Panc1 (cell line): ENCODE data around the gene PGA4. TPM values are rescaled to one million over a fixed set of nuclear protein-coding genes. Genes with fewer than 3 reads are reported as not detected.
"Not testable (repeated sequence)": the region's sequence is repeated elsewhere in the genome, so short reads cannot be mapped to it uniquely, and the experiment has no call there.

Source experiments
- ATAC-seq: fragments of 200-7000 bp; cut with Tn5 transposase; 2 replicates; pipeline ENCODE4 v1.9.1; 2020; ENCODE audit warnings: mild to moderate bottlenecking, moderate library complexity
- BruUV-seq: library from RNA; stranded (reverse); fragments of 400-500 nt; replicated peaks from 2 replicates; lab custom pipeline; 2021; lab: Mats Ljungman, UMichigan
- CTCF ChIA-PET: fragments of 300-600 bp; sonication (Branson Sonifier 250); formaldehyde crosslinking; loops from one replicate; lab custom pipeline; 2022; ENCODE audit warnings: antibody characterized with exemption; lab: Charles Lee
- POLR2A ChIA-PET: fragments of 300-600 bp; sonication (Branson Sonifier 250); formaldehyde crosslinking; loops from one replicate; lab custom pipeline; 2022; ENCODE audit warnings: antibody characterized with exemption; lab: Charles Lee
- DNase-seq: peaks from one replicate; pipeline ENCODE4 v3.0.0-alpha.2; 2010; ENCODE audit warnings: low read depth, low spot score
- H3K27ac ChIP-seq: 2 replicates; pipeline ENCODE4 v1.5.1; 2011; ENCODE audit warnings: mild to moderate bottlenecking, low read length, inconsistent platforms
- H3K27me3 ChIP-seq: fragments of 200-500 bp; sonication (Bioruptor generic); 2 replicates; pipeline ENCODE4 v1.6.0; 2014; ENCODE audit warnings: low read length, inconsistent platforms; ENCODE audit not compliant: control insufficient read depth, insufficient read depth
- H3K36me3 ChIP-seq: fragments of 200-500 bp; sonication (Bioruptor generic); 2 replicates; pipeline ENCODE4 v1.5.1; 2014; ENCODE audit warnings: inconsistent platforms, mild to moderate bottlenecking, low read length, moderate library complexity; ENCODE audit not compliant: control insufficient read depth, insufficient read depth
- H3K4me1 ChIP-seq: 2 replicates; pipeline ENCODE4 v1.5.1; 2011; ENCODE audit warnings: inconsistent platforms, mild to moderate bottlenecking, low read length, moderate library complexity; ENCODE audit not compliant: control insufficient read depth, insufficient read depth
- H3K4me3 ChIP-seq, 2 experiments: 2 replicates each; pipeline ENCODE4 v1.5.1; 2011 to 2012; ENCODE audit warnings: low read depth in 2 of 2, low read length in 2 of 2, mild to moderate bottlenecking in 2 of 2, inconsistent platforms in 1 of 2, moderate library complexity in 1 of 2
- H3K9me3 ChIP-seq: fragments of 200-500 bp; sonication (Bioruptor generic); 2 replicates; pipeline ENCODE4 v1.5.1; 2014; ENCODE audit warnings: low read depth, mild to moderate bottlenecking, inconsistent platforms, low read length, moderate library complexity; ENCODE audit not compliant: control insufficient read depth, insufficient read depth
- in situ Hi-C: cut with HindIII; loops from 2 replicates; pipeline ENCODE4 v1.10.0; 2016; ENCODE audit warnings: low sequenced_read_pairs, low pct_unique_long_range_greater_than_20kb
- intact Hi-C: fragments of 100-400 bp; cut with micrococcal nuclease; formaldehyde crosslinking; loops from one replicate; pipeline ENCODE4 v1.10.0; 2022; ENCODE audit not compliant: unreplicated experiment
- total RNA-seq: library from RNA; stranded (reverse); gene quantifications from one replicate; pipeline ENCODE4 v1.2.1, GENCODE V29; 2021; ENCODE audit not compliant: unreplicated experiment

The PGA4 gene
- total RNA-seq, 1 experiment from 2014 or later, result not detected

- in situ Hi-C loops, H3K4me1 ChIP-seq, CTCF ChIA-PET, POLR2A ChIA-PET, H3K36me3 ChIP-seq, intact Hi-C loops, BruUV-seq, H3K27ac ChIP-seq, ATAC-seq, H3K27me3 ChIP-seq, DNase-seq, H3K9me3 ChIP-seq, H3K4me3 ChIP-seq: not testable (repeated sequence)
Observed at GRCh38 chr11:61218306-61218705, 3.8 kb upstream of the PGA4 start.

- ATAC-seq, BruUV-seq, intact Hi-C loops, H3K27me3 ChIP-seq, H3K4me3 ChIP-seq, DNase-seq, in situ Hi-C loops, H3K36me3 ChIP-seq, H3K27ac ChIP-seq, H3K4me1 ChIP-seq, POLR2A ChIA-PET, CTCF ChIA-PET, H3K9me3 ChIP-seq: not testable (repeated sequence)
Observed at GRCh38 chr11:61219016-61219415, 3.1 kb upstream of the PGA4 start.

- H3K4me3 ChIP-seq, intact Hi-C loops, H3K27me3 ChIP-seq, CTCF ChIA-PET, DNase-seq, H3K36me3 ChIP-seq, in situ Hi-C loops, POLR2A ChIA-PET, H3K9me3 ChIP-seq, H3K27ac ChIP-seq, H3K4me1 ChIP-seq, BruUV-seq, ATAC-seq: not testable (repeated sequence)
Observed at GRCh38 chr11:61222692-61223091, 545 bp downstream of the PGA4 start.

- H3K36me3 ChIP-seq, POLR2A ChIA-PET, H3K9me3 ChIP-seq, H3K4me3 ChIP-seq, in situ Hi-C loops, H3K27ac ChIP-seq, intact Hi-C loops, CTCF ChIA-PET, H3K27me3 ChIP-seq, H3K4me1 ChIP-seq, DNase-seq, ATAC-seq, BruUV-seq: not testable (repeated sequence)
Observed at GRCh38 chr11:61226457-61227137, 4.5 kb downstream of the PGA4 start.

- BruUV-seq, in situ Hi-C loops, intact Hi-C loops, H3K9me3 ChIP-seq, H3K27me3 ChIP-seq, H3K4me3 ChIP-seq, CTCF ChIA-PET, ATAC-seq, DNase-seq, H3K36me3 ChIP-seq, POLR2A ChIA-PET, H3K4me1 ChIP-seq, H3K27ac ChIP-seq: not testable (repeated sequence)
Observed at GRCh38 chr11:61229458-61229857, 7.3 kb downstream of the PGA4 start.

- POLR2A ChIA-PET, in situ Hi-C loops, CTCF ChIA-PET, ATAC-seq, intact Hi-C loops, H3K4me3 ChIP-seq, H3K27ac ChIP-seq, DNase-seq, H3K9me3 ChIP-seq, H3K4me1 ChIP-seq, H3K27me3 ChIP-seq, BruUV-seq, H3K36me3 ChIP-seq: not testable (repeated sequence)
Observed at GRCh38 chr11:61231033-61231432, 8.9 kb downstream of the PGA4 start.

- intact Hi-C loops, BruUV-seq, H3K27me3 ChIP-seq, H3K27ac ChIP-seq, H3K4me3 ChIP-seq, in situ Hi-C loops, H3K4me1 ChIP-seq, ATAC-seq, H3K36me3 ChIP-seq, DNase-seq, CTCF ChIA-PET, H3K9me3 ChIP-seq, POLR2A ChIA-PET: not testable (repeated sequence)
Observed at GRCh38 chr11:61231585-61231984, 9.4 kb downstream of the PGA4 start.
